Sigmoid colon (tissue), 3 donors: ENCODE measurements around the gene TNNC2.

ENCODE experiments used
- CTCF ChIP-seq, 4 experiments: fragments of 450-650 bp in 3 of 4; fragments of 200-600 bp in 1 of 4; IDR thresholded peaks; one replicate each; pipeline ENCODE4 v1.5.1; 2016 to 2019; ENCODE audit warnings: antibody characterized with exemption in 4 of 4, mild to moderate bottlenecking in 3 of 4, moderate library complexity in 2 of 4
- POLR2A ChIP-seq, 2 donors: fragments of 450-650 bp; IDR thresholded peaks; one replicate each; pipeline ENCODE4 v1.6.1; 2016; ENCODE audit warnings: antibody characterized with exemption in 2 of 2, mild to moderate bottlenecking in 2 of 2, moderate library complexity in 2 of 2

GRCh38 chr20:45833883-45834796 lies 7.0 kb upstream of the TNNC2 start:
- TF ChIP-seq POLR2A (IDR thresholded peaks at IDR 0.05) (peak; percentile 4 to 17), CTCF (IDR thresholded peaks at IDR 0.05) (no peak)
